Activated CD4-positive, CD25-positive, alpha-beta regulatory T cell treated with anti-CD3 and anti-CD28 coated beads, Interleukin-2, amount 50 U/mL, for 72 hours (primary cell): ENCODE results near the gene FCGR3A.

Source experiments
- DNase-seq: peaks from one replicate; pipeline ENCODE4 v3.0.0; 2021

The FCGR3A gene

GRCh38 chr1:161499099-161500039, 50.2 kb downstream of the FCGR3A start:
- no peak for DNase-seq

GRCh38 chr1:161498646-161499045, 51.0 kb downstream of the FCGR3A start:
- no peak for DNase-seq

DNA sequence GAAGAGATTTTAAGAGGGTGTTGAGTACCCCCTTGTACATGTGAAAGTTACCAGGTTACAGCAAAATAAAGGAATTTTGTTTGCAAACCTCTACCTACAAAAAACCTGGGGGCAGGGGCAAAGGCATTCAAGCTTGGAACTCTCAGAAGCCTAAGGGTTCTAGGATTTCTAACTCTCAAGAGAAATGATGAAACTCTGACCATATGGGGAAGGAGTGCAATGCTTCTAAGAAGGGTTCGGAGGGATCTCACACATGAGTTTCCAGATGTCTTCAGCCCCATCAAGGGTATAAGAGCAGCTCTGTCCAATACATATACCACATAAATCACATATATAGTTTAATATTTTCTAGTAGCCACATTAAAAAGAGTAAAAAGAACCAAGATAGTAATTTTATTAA, 51.7 kb downstream of the FCGR3A start:
- no peak for DNase-seq

DNA sequence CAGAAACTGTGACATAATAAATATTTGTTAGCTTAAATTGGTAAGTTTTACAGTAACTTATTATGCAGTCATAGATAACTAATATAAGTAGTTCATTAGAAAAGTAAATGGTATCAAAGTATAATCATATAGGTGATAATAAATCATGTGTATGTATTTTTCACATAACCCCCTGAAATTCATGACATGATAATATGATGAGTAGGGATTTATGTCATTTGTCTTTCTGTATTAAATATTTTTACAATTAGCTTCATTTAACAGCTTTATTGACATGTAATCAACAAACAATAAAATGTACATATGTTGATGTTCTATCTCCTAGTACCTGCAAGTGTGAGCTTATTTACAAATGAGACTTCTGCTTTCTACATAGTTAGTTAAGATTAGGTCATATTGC, 54.1 kb downstream of the FCGR3A start:
- no peak for DNase-seq

DNA sequence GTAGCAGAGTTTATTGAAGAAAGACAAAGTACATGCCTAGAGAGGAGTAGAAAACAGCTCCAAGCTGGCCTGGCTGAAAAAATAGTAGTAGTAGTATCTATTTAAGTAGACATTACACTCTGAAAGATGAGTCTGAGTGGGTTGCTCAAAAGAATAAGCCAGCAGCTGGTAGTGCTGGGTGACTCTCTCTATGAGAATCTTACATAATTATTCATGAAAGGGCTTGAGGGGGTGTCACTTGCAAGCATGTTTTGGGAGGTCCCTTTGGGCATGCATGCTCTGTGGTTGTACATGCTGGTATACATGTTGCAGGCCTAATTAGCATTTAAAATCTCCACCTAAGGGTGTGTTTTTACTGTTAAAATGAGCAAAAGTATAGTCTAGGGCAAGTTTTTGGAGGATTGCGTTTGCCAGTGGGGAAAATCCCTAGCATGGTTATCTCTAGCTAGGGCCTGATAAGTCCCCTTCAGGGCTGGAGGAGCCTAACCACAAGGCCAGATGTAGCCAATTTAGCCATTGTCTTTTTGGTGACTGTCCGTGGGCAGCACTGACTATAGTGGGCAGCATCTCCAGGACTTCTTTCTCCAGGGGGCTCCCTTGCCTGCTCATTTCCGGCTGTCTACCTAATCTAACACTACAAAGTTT, 55.4 kb downstream of the FCGR3A start:
- DNase-seq, result no peak

GRCh38 chr1:161492827-161493226, 56.8 kb downstream of the FCGR3A start:
- no peak for DNase-seq
